ENCODE data around the gene KCNJ12.
A peak's percentile ranks its signal among the peaks of the same experiment; 100 is the strongest.

Gene KCNJ12

GRCh38 chr17:21358682-21359482 lies 17.3 kb upstream of the KCNJ12 start:
- WGBS: 45% methylated on average over 12 of the region's 12 CpGs
- Histone ChIP-seq H3K36me3 (ENCODE audit: insufficient read depth, low read length) (no peaks in the 10 kb centered on the region), H3K27me3 (ENCODE audit: insufficient read depth, low read length) (peaks cover 8% of the 10 kb centered on the region; the same call in 1 of the 2 replicates), H3K27ac (ENCODE audit: low read depth, low read length) (no peak overlapping the region), H3K9me3 (ENCODE audit: insufficient read depth, low read depth, low read length) (no peaks in the 10 kb centered on the region), H3K4me1 (ENCODE audit: insufficient read depth, low read length) (peaks cover 21% of the 10 kb centered on the region), H3K4me3 (ENCODE audit: low read length) (no peak overlapping the region), H3K9ac (ENCODE audit: low read depth, low read length) (no peak overlapping the region)

GRCh38 chr17:21359483-21359840 lies 16.7 kb upstream of the KCNJ12 start:
- no peak overlapping the region for H3K9ac ChIP-seq (ENCODE audit: low read depth, low read length)
- H3K36me3 ChIP-seq (ENCODE audit: insufficient read depth, low read length): no peaks in the 10 kb centered on the region
- H3K4me3 ChIP-seq (ENCODE audit: low read length): no peak overlapping the region
- peaks cover 21% of the 10 kb centered on the region for H3K4me1 ChIP-seq (ENCODE audit: insufficient read depth, low read length)
- H3K27ac ChIP-seq (ENCODE audit: low read depth, low read length): no peak overlapping the region
- 89% methylated on average over 9 of the region's 9 CpGs for WGBS
- no peaks in the 10 kb centered on the region for H3K9me3 ChIP-seq (ENCODE audit: insufficient read depth, low read depth, low read length)
- H3K27me3 ChIP-seq (ENCODE audit: insufficient read depth, low read length): peaks cover 8% of the 10 kb centered on the region; the same call in 1 of the 2 replicates

DNA sequence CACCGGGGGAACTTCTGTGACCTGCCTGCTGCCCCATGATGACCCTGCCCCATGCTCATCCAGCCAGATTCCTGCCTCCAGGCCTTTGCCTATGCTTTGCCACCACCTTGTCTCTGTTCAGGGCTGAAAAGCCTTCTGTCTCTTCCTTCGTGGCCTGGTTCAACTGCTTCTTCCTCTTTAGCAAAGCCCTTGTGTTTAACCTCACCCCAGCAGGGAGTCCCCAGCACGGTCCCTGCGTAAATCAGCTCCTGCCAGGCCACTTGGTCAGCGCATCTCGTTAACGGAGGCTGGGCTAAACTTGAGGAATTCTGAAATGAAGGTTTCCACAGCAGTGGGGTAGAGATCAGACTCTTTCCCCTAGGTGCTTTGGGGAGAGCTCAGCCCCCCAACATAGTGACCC lies 16.1 kb upstream of the KCNJ12 start:
- H3K27me3 ChIP-seq (ENCODE audit: insufficient read depth, low read length): peaks cover 8% of the 10 kb centered on the region; the same call in 1 of the 2 replicates

GRCh38 chr17:21361020-21361809 lies 14.9 kb upstream of the KCNJ12 start:
- no peak overlapping the region for H3K9ac ChIP-seq (ENCODE audit: low read depth, low read length)
- H3K4me1 ChIP-seq (ENCODE audit: insufficient read depth, low read length): peaks cover 21% of the 10 kb centered on the region
- WGBS: 75% methylated on average over 4 of the region's 5 CpGs
- no peak overlapping the region for H3K27ac ChIP-seq (ENCODE audit: low read depth, low read length)
- no peak overlapping the region for H3K4me3 ChIP-seq (ENCODE audit: low read length)
- no peaks in the 10 kb centered on the region for H3K9me3 ChIP-seq (ENCODE audit: insufficient read depth, low read depth, low read length)
- H3K36me3 ChIP-seq (ENCODE audit: insufficient read depth, low read length): no peaks in the 10 kb centered on the region
- H3K27me3 ChIP-seq (ENCODE audit: insufficient read depth, low read length): peaks cover 8% of the 10 kb centered on the region; the same call in 1 of the 2 replicates

More for the DNA sequence above, 16.1 kb upstream of the KCNJ12 start:
- H3K9me3 ChIP-seq (ENCODE audit: insufficient read depth, low read depth, low read length): no peaks in the 10 kb centered on the region
- H3K27ac ChIP-seq (ENCODE audit: low read depth, low read length): no peak overlapping the region
- 18% methylated on average over 7 of the region's 7 CpGs for WGBS
- no peak overlapping the region for H3K4me3 ChIP-seq (ENCODE audit: low read length)
- H3K4me1 ChIP-seq (ENCODE audit: insufficient read depth, low read length): peaks cover 21% of the 10 kb centered on the region
- H3K9ac ChIP-seq (ENCODE audit: low read depth, low read length): no peak overlapping the region
- H3K36me3 ChIP-seq (ENCODE audit: insufficient read depth, low read length): no peaks in the 10 kb centered on the region

DNA sequence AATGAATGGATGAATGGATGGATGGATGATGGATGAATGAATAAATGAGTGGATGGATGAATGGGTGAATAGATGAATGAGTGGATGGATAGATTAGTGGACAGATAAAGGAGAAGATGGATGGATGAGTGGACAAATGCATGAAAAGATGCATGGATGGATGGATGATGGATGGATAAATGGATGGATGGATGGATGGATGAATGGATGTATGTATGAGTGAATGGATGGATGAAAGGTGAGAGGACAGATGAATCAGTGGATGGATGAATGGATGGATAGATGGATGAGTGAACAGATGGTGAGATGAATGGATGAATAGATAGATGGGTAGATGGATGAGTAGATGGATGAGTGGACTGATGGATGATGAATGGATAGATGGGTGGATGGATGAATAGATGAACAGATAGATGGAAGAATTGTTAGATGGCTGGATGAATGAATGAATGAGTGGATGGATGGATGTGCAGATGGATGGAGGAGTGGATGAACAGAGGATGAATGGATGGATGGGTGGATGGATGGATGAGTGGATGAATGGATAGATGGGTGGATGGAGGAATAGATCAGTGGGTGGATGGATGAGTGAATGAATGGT lies 13.7 kb upstream of the KCNJ12 start:
- H3K27ac ChIP-seq (ENCODE audit: low read depth, low read length): no peak overlapping the region
- H3K27me3 ChIP-seq (ENCODE audit: insufficient read depth, low read length): peaks cover 8% of the 10 kb centered on the region; the same call in 1 of the 2 replicates
- peaks cover 21% of the 10 kb centered on the region for H3K4me1 ChIP-seq (ENCODE audit: insufficient read depth, low read length)
- H3K9me3 ChIP-seq (ENCODE audit: insufficient read depth, low read depth, low read length): no peaks in the 10 kb centered on the region
- H3K36me3 ChIP-seq (ENCODE audit: insufficient read depth, low read length): no peaks in the 10 kb centered on the region
- no peak overlapping the region for H3K4me3 ChIP-seq (ENCODE audit: low read length)
- no peak overlapping the region for H3K9ac ChIP-seq (ENCODE audit: low read depth, low read length)

GRCh38 chr17:21363776-21364642 lies 12.1 kb upstream of the KCNJ12 start:
- no peak overlapping the region for H3K9ac ChIP-seq (ENCODE audit: low read depth, low read length)
- no peak overlapping the region for H3K4me3 ChIP-seq (ENCODE audit: low read length)
- H3K36me3 ChIP-seq (ENCODE audit: insufficient read depth, low read length): no peaks in the 10 kb centered on the region
- no peak overlapping the region for H3K27ac ChIP-seq (ENCODE audit: low read depth, low read length)
- no peaks in the 10 kb centered on the region for H3K9me3 ChIP-seq (ENCODE audit: insufficient read depth, low read depth, low read length)
- H3K4me1 ChIP-seq (ENCODE audit: insufficient read depth, low read length): peaks cover 12% of the 10 kb centered on the region
- H3K27me3 ChIP-seq (ENCODE audit: insufficient read depth, low read length): peaks cover 4% of the 10 kb centered on the region; the same call in 1 of the 2 replicates
- WGBS: 93% methylated on average over 9 of the region's 9 CpGs

DNA sequence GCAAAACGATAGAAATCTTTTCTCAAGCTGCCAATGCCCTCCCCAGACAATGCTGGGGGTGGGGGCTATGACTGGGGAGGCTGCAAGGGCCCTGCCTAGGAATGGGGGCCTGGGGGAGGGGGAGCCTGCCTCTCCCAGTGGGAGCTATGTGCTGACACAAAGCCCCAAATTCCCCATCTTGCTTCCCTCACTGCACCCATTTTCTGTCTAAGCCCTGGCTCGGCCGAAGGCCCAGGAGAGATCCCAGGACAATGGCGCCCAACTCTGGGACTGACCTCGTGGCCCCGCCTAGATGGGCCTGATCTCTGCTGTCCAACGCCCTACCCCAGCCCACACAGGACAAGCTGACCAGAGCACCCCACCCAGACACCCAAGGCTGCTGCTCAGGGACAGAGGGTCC lies 11.1 kb upstream of the KCNJ12 start:
- no peak overlapping the region for H3K4me3 ChIP-seq (ENCODE audit: low read length)
- WGBS: 89% methylated on average over 7 of the region's 7 CpGs
- H3K4me1 ChIP-seq (ENCODE audit: insufficient read depth, low read length): peaks cover 3% of the 10 kb centered on the region
- H3K9me3 ChIP-seq (ENCODE audit: insufficient read depth, low read depth, low read length): no peaks in the 10 kb centered on the region
- H3K27me3 ChIP-seq (ENCODE audit: insufficient read depth, low read length): no peaks in the 10 kb centered on the region
- H3K9ac ChIP-seq (ENCODE audit: low read depth, low read length): no peak overlapping the region
- no peak overlapping the region for H3K27ac ChIP-seq (ENCODE audit: low read depth, low read length)
- H3K36me3 ChIP-seq (ENCODE audit: insufficient read depth, low read length): no peaks in the 10 kb centered on the region

DNA sequence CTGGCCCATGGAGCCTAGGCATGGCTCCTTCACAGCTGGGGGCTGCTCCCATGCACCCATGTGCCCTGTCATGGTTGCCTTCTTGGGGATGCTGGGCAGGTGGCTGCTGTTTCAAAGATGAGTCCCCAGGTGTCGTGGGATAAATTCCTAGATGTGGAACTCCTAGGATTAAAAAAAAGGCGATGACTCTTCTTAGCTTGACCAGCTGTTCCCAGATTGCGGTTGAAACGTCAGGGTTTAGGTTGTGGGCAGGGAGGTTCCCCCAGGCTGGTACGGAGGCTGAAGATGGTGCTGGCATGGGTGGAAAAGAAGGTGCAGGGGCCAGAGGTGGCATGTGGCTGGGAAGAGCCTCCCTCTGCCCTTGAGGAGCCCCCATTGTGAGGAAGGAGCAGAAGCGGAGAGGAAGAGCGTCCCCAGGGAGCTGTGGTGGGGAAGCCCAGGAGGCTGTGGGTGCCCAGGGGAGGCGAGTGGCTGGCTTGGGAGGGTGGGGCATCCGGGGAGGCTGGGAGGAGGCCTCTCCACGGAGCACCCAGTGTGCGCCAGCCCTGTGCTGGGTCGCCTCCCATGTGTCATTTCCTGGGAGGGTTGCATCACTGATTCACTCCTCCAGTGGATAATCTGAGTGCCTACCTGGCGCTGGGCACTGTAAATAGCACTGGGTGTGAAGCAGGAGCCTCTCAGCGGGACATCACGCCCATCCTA lies 7.5 kb upstream of the KCNJ12 start:
- 84% methylated on average over 15 of the region's 15 CpGs for WGBS
- H3K36me3 ChIP-seq (ENCODE audit: insufficient read depth, low read length): no peaks in the 10 kb centered on the region
- peaks cover 10% of the 10 kb centered on the region for H3K4me1 ChIP-seq (ENCODE audit: insufficient read depth, low read length)
- H3K4me3 ChIP-seq (ENCODE audit: low read length): no peak overlapping the region
- H3K9me3 ChIP-seq (ENCODE audit: insufficient read depth, low read depth, low read length): no peaks in the 10 kb centered on the region
- H3K9ac ChIP-seq (ENCODE audit: low read depth, low read length): no peak overlapping the region
- peaks cover 8% of the 10 kb centered on the region; the same call in 1 of the 2 replicates for H3K27me3 ChIP-seq (ENCODE audit: insufficient read depth, low read length)
- no peak overlapping the region for H3K27ac ChIP-seq (ENCODE audit: low read depth, low read length)

- H3K9me3 ChIP-seq (ENCODE audit: insufficient read depth, low read depth, low read length): no peaks in the 10 kb centered on the region
- H3K27me3 ChIP-seq (ENCODE audit: insufficient read depth, low read length): peaks cover 13% of the 10 kb centered on the region; the same call in 1 of the 2 replicates
- no peak overlapping the region for H3K9ac ChIP-seq (ENCODE audit: low read depth, low read length)
- peaks cover 10% of the 10 kb centered on the region for H3K4me1 ChIP-seq (ENCODE audit: insufficient read depth, low read length)
- no peaks in the 10 kb centered on the region for H3K36me3 ChIP-seq (ENCODE audit: insufficient read depth, low read length)
- no peak overlapping the region for H3K27ac ChIP-seq (ENCODE audit: low read depth, low read length)
- WGBS: 95% methylated on average over 5 of the region's 5 CpGs
- H3K4me3 ChIP-seq (ENCODE audit: low read length): no peak overlapping the region
Observed at GRCh38 chr17:21369395-21369794, 6.8 kb upstream of the KCNJ12 start.

- Histone ChIP-seq H3K9ac (ENCODE audit: low read depth, low read length) (0 out of 2 replicates have a peak overlapping the region, but pooled peaks have one; percentile 5), H3K27me3 (ENCODE audit: insufficient read depth, low read length) (peaks cover 22% of the 10 kb centered on the region), H3K9me3 (ENCODE audit: insufficient read depth, low read depth, low read length) (no peaks in the 10 kb centered on the region), H3K27ac (ENCODE audit: low read depth, low read length) (no peak overlapping the region), H3K4me3 (ENCODE audit: low read length) (no peak overlapping the region), H3K4me1 (ENCODE audit: insufficient read depth, low read length) (peaks cover 10% of the 10 kb centered on the region), H3K36me3 (ENCODE audit: insufficient read depth, low read length) (no peaks in the 10 kb centered on the region)
- whole genome bisulfite sequencing: 21% methylated on average over 6 of the region's 6 CpGs
Observed at GRCh38 chr17:21370430-21370829, 5.7 kb upstream of the KCNJ12 start.

All from HUES64 (cell line).